NB4 (cell line): Measurements from ENCODE around the gene DGKG.

Experiments used
- CTCF ChIP-seq: IDR thresholded peaks from one replicate; pipeline ENCODE4 v1.5.1; 2012; ENCODE audit warnings: low read depth, low read length
- POLR2A ChIP-seq: IDR thresholded peaks from 2 replicates; pipeline ENCODE4 v1.6.1; 2011; ENCODE audit warnings: mild to moderate bottlenecking; ENCODE audit not compliant: insufficient read length; ENCODE audit errors: extremely low read depth

- no peak for TF ChIP-seq POLR2A
- TF ChIP-seq CTCF: no peak
Measured at GRCh38 chr3:186220365-186220764, 141.7 kb downstream of the DGKG start.
